Smooth muscle cell (in vitro differentiated cells): Measurements from ENCODE around the gene FERMT1. TPM values are rescaled to one million over a fixed set of nuclear protein-coding genes. Genes with fewer than 3 reads are reported as not detected.

Experiments used
- DNase-seq: peaks from one replicate; lab custom pipeline; 2025; ENCODE audit not compliant: unreplicated experiment; lab: John Stamatoyannopoulos, UW
- H2AFZ ChIP-seq: fragments of 200-600 bp; sonication (generic); 2 replicates; pipeline ENCODE4 v1.6.0; 2016; ENCODE audit warnings: antibody characterized with exemption, low read depth, mild to moderate bottlenecking
- H3F3A ChIP-seq: fragments of 200-600 bp; sonication (generic); 2 replicates; pipeline ENCODE4 v1.6.0; 2017; ENCODE audit warnings: antibody characterized with exemption, low read depth
- H3K27ac ChIP-seq: fragments of 200-600 bp; sonication (generic); 2 replicates; pipeline ENCODE4 v1.5.1; 2016; ENCODE audit warnings: low read depth, mild to moderate bottlenecking
- H3K27me3 ChIP-seq: fragments of 200-600 bp; sonication (generic); 2 replicates; pipeline ENCODE4 v1.6.1; 2016; ENCODE audit warnings: low read depth, mild to moderate bottlenecking
- H3K36me3 ChIP-seq: fragments of 200-600 bp; sonication (generic); 2 replicates; pipeline ENCODE4 v1.5.1; 2016; ENCODE audit warnings: low read depth
- H3K4me1 ChIP-seq: fragments of 200-600 bp; sonication (generic); 2 replicates; pipeline ENCODE4 v1.5.1; 2016; ENCODE audit warnings: low read depth
- H3K4me2 ChIP-seq: fragments of 200-600 bp; sonication (generic); 2 replicates; pipeline ENCODE4 v1.6.0; 2016; ENCODE audit warnings: mild to moderate bottlenecking
- H3K4me3 ChIP-seq: fragments of 200-600 bp; sonication (generic); 2 replicates; pipeline ENCODE4 v1.5.1; 2016; ENCODE audit warnings: mild to moderate bottlenecking
- H3K79me2 ChIP-seq: fragments of 200-600 bp; sonication (generic); 2 replicates; pipeline ENCODE4 v1.6.0; 2016; ENCODE audit warnings: low read depth, mild to moderate bottlenecking
- H3K9ac ChIP-seq: fragments of 200-600 bp; sonication (generic); 2 replicates; pipeline ENCODE4 v1.6.0; 2016; ENCODE audit warnings: low read depth
- H3K9me3 ChIP-seq: fragments of 200-600 bp; sonication (generic); replicated peaks from 2 replicates; pipeline ENCODE4 v1.5.1; 2016; ENCODE audit warnings: low read depth
- H4K20me1 ChIP-seq: fragments of 200-600 bp; sonication (generic); 2 replicates; pipeline ENCODE4 v1.6.0; 2016; ENCODE audit warnings: low read depth
- CTCF ChIP-seq: fragments of 200-600 bp; sonication (generic); IDR thresholded peaks from 2 replicates; pipeline ENCODE4 v1.5.1; 2017; ENCODE audit warnings: borderline replicate concordance, mild to moderate bottlenecking, antibody characterized with exemption; ENCODE audit not compliant: insufficient read depth, poor library complexity, severe bottlenecking
- WGBS: methylation state at CpG from one replicate; pipeline ENCODE4 v1.1.7; 2016; ENCODE audit warnings: low lambda C conversion rate; 5-methylcytosine and 5-hydroxymethylcytosine counted together
- polyA plus RNA-seq: library from polyadenylated mRNA; unstranded; fragments of >200 nt; fragmentation: Nextera tagmentation; extraction: Ambion mirVana; gene quantifications from 2 replicates; pipeline ENCODE4 v1.2.1, GENCODE V29; 2016
- total RNA-seq: library from RNA; depleted of rRNA; stranded (reverse); fragments of >200 nt; gene quantifications from 2 replicates; pipeline ENCODE4 v1.2.3, GENCODE V29; 2014

Gene FERMT1
- total and polyA plus RNA-seq, 2 experiments from 2014 or later = 0.79 to 13.8 TPM

- Histone ChIP-seq H3F3A (no peaks in the 10 kb centered on the region), H2AFZ (no peak overlapping the region), H3K4me2 (no peak overlapping the region), H3K9me3 (no peaks in the 10 kb centered on the region), H3K4me1 (no peaks in the 10 kb centered on the region), H3K79me2 (no peaks in the 10 kb centered on the region), H4K20me1 (no peaks in the 10 kb centered on the region), H3K27ac (no peak overlapping the region), H3K36me3 (no peaks in the 10 kb centered on the region), H3K27me3 (peaks cover 21% of the 10 kb centered on the region), H3K4me3 (no peak overlapping the region), H3K9ac (no peak overlapping the region)
- DNase-seq = no peak
- WGBS = 44% methylated on average over 10 of the region's 10 CpGs
- TF ChIP-seq CTCF = no peak
Measured at GRCh38 chr20:6164421-6165341, 41.9 kb upstream of the FERMT1 start.

GRCh38 chr20:6160736-6161135 lies 37.9 kb upstream of the FERMT1 start:
- H3K9ac ChIP-seq = no peak overlapping the region
- H3K79me2 ChIP-seq = no peaks in the 10 kb centered on the region
- no peak for TF ChIP-seq CTCF
- H3K36me3 ChIP-seq = no peaks in the 10 kb centered on the region
- H3K27me3 ChIP-seq = peaks cover 21% of the 10 kb centered on the region
- no peaks in the 10 kb centered on the region for H3K9me3 ChIP-seq
- no peaks in the 10 kb centered on the region for H3K4me1 ChIP-seq
- H3K4me2 ChIP-seq = no peak overlapping the region
- H4K20me1 ChIP-seq = no peaks in the 10 kb centered on the region
- H3K4me3 ChIP-seq = no peak overlapping the region
- no peak overlapping the region for H2AFZ ChIP-seq
- DNase-seq = no peak
- no peaks in the 10 kb centered on the region for H3F3A ChIP-seq
- 93% methylated on average over 3 of the region's 3 CpGs for WGBS
- H3K27ac ChIP-seq = no peak overlapping the region

DNA sequence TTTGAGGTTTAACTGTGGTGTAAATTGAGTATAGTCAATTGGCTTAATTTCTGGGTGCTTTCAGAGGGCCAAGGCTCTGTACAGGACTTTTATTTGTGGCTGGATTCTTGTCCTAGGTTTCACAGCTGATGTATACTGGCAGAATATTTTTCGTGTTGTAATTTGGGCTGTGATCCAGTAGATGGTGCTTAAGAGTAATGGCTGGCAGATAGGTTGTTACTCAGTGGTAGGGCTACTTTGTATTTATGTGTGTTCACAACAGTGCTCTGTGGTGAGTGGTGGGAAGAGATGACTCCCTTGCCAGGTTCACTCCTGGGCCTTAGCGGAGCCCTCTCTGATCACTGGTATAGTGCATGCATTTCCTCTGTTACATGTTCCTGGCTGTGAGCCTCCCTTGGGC lies 34.5 kb upstream of the FERMT1 start:
- no peaks in the 10 kb centered on the region for H3K4me1 ChIP-seq
- no peak overlapping the region for H3K4me2 ChIP-seq
- TF ChIP-seq CTCF = no peak
- no peak overlapping the region for H3K27ac ChIP-seq
- no peak overlapping the region for H2AFZ ChIP-seq
- WGBS = 91% methylated on average over 2 of the region's 2 CpGs
- no peak overlapping the region for H3K4me3 ChIP-seq
- H3K27me3 ChIP-seq = peaks cover 11% of the 10 kb centered on the region
- no peaks in the 10 kb centered on the region for H3K79me2 ChIP-seq
- no peak for DNase-seq
- no peaks in the 10 kb centered on the region for H4K20me1 ChIP-seq
- H3K9me3 ChIP-seq = no peaks in the 10 kb centered on the region
- H3K36me3 ChIP-seq = no peaks in the 10 kb centered on the region
- no peaks in the 10 kb centered on the region for H3F3A ChIP-seq
- H3K9ac ChIP-seq = no peak overlapping the region
